GM12873 (cell line): Measurements from ENCODE around the gene CPT1B.

Source experiments
- TF ChIP-seq, protein P1 (sequence below): IDR thresholded peaks from 2 replicates; pipeline ENCODE4 v1.5.1; 2012; ENCODE audit warnings: low read depth, mild to moderate bottlenecking, moderate library complexity, low read length, control low read depth; ENCODE audit not compliant: insufficient read depth; ENCODE audit errors: missing control alignments

The CPT1B gene

DNA sequence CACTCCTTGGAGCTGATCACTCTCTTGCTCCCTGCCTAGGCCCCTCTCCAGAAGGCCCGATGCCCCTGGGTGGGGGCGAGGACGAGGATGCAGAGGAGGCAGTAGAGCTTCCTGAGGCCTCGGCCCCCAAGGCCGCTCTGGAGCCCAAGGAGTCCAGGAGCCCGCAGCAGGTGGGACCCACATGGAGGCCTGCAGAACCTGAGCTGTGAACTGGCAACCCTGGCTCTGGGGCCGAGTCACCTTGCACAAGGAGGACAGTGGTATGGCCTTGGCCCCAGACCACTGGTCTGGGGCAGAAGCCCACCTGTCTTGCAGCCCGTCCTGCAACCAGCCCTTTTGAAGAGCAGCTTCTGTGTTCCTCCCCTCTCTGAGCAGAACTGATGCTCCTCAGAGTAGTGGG lies 59.1 kb downstream of the CPT1B start:
- TF ChIP-seq, protein P1, sequence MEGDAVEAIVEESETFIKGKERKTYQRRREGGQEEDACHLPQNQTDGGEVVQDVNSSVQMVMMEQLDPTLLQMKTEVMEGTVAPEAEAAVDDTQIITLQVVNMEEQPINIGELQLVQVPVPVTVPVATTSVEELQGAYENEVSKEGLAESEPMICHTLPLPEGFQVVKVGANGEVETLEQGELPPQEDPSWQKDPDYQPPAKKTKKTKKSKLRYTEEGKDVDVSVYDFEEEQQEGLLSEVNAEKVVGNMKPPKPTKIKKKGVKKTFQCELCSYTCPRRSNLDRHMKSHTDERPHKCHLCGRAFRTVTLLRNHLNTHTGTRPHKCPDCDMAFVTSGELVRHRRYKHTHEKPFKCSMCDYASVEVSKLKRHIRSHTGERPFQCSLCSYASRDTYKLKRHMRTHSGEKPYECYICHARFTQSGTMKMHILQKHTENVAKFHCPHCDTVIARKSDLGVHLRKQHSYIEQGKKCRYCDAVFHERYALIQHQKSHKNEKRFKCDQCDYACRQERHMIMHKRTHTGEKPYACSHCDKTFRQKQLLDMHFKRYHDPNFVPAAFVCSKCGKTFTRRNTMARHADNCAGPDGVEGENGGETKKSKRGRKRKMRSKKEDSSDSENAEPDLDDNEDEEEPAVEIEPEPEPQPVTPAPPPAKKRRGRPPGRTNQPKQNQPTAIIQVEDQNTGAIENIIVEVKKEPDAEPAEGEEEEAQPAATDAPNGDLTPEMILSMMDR, result no peak
